GM19351 (cell line): ENCODE results near the gene SEPTIN7.
"Not testable (repeated sequence)": the region's sequence is repeated elsewhere in the genome, so short reads cannot be mapped to it uniquely, and the experiment has no call there.

Experiments used
- ATAC-seq: cut with Tn5 transposase; IDR thresholded peaks from one replicate; pipeline ENCODE4 v1.9.1; 2021; ENCODE audit warnings: mild to moderate bottlenecking, moderate library complexity; ENCODE audit not compliant: unreplicated experiment

Gene SEPTIN7

DNA sequence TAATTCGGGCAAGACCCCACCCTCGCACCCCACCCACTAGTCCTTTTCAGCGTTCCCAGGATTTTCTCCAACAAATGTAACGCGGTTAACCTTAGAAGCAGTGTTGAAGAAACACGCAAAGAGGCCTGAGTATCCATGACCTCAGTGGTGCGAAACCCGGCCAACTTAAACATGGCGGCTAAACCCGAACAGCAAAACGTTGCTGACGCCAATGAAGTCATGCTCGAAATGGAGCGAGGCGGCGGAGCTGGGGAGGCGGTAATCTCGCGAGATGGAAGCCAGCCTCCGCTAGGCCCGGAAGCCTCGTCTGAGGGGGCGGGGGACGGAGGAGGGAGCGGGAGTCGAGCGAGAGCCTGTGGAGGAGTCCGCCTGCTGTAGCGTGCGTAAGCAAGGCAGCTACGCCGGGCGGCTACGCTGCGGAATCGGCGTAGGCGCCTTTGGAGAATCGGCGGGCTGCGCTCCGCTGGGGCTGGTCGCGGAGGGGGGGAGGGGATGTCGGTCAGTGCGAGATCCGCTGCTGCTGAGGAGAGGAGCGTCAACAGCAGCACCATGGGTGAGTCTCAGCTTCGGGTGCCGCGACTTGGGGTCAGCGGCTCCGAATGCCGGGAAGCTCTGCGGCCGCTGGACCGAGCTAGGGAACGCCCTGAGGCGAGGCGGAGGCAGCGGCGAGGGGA lies at the start of gene SEPTIN7:
Gene SEPTIN7, plus strand, starts transcription at position 340 of the 674 bp plus-strand sequence. Its CDS starts 153 bp downstream, at position 493.
- ATAC-seq, result peak; percentile 79

DNA sequence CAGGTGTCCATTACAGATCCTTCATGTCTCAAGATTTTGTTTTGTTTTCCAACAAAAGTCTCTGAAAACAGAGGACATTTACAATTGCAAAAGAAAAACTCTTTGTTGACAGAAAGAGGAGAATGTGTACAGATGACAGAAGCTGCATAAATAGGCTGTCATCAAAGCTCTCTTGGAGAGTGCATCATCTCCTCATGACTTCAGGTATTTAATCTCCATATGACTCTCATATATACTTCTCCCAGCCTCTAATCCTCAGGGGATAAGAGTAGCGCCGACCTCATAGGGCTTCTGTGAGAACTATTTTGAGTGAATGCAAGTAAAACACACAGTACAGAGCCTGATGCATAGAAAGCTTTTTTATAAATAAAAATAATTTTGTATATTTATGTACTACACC lies 48.1 kb upstream of the SEPTIN7 start:
- ATAC-seq, result no peak

DNA sequence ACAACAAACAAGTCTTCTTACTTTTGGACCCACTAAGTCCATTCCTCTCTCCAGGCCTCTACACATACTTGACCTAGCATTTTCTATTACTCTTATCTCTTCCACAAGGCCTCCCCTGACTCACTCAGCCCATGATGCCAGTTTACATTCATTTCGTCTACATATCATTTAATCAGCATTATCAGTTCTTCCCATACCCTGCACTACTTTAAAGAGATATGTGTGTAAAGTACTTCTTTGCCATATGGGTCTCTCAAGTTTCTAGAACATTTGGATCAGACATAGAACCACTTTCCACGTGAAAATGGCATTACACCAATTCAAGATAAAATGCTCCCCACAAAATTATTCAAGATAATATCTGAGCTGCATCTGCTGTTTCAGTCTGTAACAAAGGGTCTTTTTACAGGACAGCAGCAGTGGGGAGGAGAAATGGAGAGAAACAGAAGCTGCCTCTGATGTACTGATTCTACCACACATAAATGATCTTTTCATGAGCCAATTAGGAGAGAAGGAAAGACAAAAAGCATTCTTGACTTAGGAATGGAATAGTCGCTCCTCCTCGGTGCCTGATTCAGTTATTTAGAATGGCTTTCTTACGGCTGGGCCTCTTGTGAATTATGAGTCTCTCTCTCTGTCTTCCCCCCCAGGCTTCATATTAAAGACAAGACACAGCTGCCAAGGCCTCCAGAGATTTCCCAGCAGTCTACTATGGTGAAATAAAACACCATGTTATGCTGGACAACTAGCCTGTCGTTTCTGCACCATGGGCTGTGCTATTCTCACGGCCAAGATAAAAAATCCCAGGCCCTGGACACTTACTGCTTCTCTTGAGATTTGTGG lies 46.9 kb upstream of the SEPTIN7 start:
- no peak for ATAC-seq

DNA sequence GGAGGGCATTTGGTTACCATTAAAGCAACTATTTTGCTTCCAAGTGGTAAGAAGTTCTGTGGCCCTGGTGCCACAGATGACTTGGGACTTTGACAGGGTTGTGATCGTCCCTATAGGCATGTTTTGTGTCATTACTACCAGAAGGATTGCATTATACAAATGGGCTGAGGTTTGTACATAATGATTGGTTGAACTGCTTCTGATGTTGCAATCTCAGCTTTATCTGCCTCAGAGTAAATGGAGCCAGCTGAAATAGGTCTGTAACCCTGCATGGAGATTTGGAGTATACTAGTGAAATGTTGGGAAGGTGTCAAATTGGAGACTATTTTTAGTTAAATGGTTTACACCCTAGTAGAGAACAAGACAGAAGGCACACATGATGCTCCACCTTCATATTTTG lies 46.1 kb upstream of the SEPTIN7 start:
- ATAC-seq, result no peak

DNA sequence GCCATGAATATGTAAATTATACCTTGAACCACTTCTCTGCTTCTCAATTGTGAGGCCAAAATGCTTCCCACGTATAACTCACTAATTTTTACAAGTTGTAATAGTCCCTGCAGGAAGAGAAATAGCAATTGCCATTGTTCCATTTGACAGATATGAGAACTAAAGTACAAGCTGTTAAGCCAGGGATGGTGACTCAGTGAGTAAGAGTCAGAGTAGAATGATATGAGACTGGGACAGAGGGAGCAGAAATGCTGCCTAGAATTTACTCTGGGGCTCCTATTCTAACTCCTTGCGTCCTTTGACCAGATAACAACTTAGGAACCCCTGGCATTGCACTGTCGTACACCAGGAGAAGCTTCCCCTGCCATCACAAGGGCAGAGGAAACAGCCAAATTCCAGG lies 45.1 kb upstream of the SEPTIN7 start:
- no peak for ATAC-seq

DNA sequence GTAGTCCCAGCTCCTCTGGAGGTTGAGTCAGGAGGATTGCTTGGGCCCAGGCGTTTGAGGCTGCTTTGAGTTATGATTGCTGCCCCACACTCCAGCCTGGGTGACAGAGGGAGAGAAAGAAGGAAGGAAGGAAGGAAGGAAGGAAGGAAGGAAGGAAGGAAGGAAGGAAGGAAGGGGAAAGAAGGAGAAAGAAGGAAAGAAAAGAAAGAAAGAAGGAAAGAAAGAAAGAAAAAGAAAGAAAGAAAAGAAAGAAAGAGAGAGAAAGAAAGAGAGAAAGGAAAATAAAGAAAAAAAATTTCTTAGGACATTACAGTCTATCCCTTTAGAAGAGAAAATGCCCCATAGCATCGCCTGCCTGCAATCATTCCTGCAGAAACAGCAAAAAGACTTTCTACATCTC lies 44.4 kb upstream of the SEPTIN7 start:
- ATAC-seq, result not testable (repeated sequence)

DNA sequence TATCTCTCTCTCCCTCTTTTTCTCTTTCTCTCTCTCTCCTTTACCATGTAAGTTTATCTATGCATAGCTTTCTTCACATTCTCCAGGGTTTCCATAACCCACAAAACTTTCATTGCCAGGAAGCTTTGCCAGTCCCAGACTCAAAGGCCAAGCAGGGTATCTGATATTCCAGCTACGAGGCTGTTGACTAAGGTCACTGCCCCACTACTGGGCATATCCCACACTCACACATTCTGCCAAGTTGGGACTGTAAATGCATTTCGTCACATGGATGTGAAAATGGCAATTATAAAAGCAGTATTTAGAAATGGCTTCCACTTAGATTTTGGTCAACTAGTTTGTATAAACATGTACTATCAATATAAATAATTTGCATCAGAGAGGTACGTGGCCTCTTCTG lies 43.3 kb upstream of the SEPTIN7 start:
- ATAC-seq, result no peak

DNA sequence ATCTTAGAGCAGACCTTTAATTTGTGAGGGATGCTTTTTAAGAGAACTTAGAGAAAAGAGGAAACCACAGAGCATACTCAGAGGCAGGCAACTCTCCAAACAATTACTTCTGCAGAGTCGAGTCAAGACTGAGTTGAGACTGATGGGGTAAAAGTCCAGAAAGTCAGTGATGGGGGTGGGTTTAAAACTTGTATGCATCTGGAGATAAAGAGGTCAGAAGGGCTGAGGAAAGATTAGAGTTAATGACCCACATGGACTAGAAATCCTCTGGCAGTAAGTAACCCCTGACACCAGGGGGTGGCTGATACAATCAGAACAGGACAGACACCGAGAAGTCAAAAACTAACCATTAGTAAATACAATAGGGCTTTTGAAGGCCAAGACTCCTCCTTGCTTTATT lies 42.4 kb upstream of the SEPTIN7 start:
- no peak for ATAC-seq

DNA sequence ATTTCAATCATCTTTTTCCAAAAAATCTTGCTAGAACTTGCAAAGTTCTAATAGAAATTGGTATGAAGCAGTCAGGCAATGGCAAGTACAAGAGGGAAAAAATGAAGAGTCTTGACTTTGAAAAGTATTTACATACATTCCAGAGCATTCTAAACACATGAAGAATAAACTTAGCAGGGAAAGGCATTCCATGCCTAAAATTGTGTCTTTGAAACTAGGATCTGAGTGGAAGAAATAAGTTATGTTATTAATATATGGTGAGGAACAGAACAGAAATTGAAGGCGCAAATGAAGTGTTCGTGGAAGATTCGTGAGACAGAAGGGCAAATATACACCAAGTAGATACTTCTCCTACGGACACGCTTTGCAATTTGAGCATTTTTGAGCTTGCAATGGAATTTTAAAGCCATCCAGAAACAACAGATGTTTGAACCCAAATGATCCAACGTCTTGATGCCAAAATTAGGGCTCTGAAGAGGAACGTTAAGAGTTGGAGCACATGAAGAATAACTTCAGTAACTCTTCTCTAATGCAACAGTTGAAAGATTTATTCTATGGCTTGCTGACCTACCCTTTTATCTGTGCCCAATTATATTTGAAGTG lies 40.6 kb upstream of the SEPTIN7 start:
- no peak for ATAC-seq

DNA sequence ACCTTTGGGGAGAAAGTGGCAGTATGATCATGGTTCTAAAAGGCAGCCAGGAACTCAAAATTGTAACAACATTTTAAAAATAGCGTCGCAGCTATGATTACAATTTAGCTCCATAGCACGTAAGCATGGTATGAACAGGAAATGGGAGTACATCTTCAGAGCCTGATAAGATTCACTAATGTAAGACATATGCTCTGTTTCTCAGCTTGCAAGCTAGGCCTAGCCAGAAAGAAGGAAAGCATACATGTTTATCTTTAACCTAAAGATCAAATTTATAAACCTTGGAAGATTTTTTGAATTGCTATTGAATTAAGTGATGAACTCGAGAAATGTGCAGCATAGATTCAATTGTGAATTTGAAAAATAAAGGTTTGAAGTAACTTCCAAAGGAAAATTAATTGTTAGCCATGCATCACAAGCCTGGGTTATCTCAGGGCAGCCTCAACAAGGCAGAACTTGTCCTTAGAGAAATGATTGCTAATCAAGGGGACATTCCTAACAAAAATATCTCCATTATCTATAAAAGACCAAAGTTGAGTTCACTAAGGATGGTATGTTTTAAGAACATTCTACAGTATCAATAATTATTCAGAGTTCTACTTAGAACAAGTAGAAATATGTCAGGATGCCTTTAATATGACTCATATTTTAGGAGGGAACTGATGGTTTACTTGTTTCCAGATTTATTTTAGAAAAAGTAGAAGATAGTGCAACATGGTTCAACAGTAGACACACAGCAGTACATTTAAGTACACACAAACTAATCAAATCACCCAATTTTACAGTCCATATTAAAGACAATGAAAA lies 38.8 kb upstream of the SEPTIN7 start:
- ATAC-seq, result no peak

DNA sequence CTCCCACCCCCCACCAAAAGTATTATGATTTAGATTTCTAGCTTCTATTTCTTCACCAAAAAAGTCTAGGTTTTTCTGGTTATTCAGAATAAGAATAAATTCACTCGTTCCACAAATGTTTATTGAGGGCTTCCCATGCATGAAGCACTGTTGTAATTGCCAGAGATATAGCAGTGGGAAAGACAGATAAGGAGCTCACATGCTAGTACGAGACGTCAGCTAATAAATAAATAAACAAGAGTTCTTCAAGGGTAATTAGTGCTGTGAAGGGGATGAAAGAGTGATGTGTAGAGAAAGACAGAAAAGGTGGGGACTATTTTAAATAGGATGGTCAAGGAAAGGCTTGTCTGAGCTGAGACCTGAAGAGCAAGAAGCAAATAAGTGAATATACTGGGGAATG lies 38.1 kb upstream of the SEPTIN7 start:
- ATAC-seq, result no peak

DNA sequence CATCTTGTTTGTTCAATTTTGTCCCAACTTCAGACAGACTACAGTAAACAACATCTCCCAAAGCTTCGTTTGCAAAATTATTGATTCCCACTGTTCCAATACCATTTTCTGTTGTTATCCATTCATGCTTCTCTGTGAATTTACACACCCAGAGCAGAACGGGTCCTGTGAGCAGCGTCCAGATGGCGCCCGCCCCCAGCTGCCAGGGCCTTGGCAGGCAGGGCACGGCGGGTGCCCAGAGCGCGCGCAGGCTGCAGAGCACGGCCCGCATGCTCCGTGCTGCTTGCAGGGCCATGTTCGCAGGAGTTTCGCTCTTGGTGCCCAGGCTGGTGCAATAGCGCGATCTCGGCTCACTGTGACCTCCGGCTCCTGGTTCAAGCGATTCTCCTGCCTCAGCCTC lies 32.5 kb upstream of the SEPTIN7 start:
- no peak for ATAC-seq

DNA sequence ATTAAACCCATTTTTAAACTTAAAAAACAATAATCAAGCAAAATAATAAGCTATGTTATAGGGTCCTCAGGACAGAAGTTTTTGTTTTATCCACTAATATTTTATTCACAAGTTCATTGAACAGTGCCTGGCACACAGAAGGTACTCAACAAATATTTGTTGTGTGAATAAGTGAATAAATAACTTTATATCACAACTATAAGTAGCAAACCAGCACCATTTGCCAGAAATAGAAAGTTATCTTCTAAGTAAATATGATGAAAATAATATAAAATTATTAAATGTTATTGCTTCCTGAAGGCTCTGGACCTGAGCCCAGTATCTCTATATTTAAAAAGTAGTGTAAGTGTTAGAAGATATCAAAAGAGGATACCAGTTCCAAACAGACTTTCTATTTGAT lies 29.1 kb upstream of the SEPTIN7 start:
- ATAC-seq, result no peak

DNA sequence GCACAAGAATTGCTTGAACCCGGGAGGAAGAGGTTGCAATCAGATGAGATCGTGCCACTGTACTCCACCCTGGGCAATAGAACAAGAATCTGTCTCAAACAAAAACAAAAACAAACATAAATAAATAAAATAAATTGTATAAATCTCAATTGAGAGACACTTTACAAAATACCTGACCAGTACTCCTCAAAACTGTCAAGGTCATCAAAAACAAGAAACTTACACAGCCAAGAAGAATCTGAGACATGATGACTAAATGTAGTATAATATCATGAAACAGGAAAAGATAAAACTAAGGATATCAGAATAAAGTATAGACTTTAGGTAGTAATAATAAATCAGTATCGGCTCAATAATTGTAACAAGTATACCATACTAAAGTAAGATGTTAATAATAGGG lies 26.9 kb upstream of the SEPTIN7 start:
- ATAC-seq, result no peak

DNA sequence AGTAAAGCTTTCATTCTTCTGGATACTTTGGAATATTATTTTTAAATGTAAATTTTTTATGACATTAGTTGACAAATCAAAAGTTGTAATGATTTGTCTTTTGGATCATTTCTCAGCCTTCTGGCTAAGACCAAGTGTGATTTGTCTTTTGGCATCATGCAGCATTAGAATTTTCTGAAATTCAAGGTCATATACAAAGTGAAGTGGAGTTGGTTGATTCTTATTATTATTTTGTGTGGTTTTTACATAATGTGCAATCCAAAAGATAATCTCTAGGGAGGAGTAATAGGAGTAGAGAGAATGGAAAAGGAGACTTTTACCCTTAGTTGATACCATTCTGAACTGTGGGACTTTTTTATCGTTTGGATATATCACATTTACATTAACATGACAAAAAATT lies 24.2 kb upstream of the SEPTIN7 start:
- ATAC-seq, result no peak

DNA sequence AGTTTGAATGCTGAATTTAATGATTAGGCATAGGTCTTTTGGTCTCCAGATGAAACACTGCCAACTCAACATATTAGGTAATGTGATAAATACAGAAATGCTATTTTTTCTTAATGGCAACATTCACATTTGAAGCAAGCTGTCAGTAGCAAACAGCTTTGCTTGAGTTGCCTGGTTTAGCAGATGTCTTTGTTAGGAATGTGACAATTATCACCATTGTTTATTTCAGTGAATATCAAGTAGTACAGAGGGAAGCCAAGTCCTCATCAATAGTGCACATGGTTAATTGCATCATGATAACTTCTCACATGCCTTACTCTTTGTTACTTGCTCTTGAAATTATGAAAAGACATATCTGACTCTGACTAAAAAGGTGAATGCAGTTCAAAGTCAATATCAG lies 23.7 kb upstream of the SEPTIN7 start:
- ATAC-seq, result no peak

DNA sequence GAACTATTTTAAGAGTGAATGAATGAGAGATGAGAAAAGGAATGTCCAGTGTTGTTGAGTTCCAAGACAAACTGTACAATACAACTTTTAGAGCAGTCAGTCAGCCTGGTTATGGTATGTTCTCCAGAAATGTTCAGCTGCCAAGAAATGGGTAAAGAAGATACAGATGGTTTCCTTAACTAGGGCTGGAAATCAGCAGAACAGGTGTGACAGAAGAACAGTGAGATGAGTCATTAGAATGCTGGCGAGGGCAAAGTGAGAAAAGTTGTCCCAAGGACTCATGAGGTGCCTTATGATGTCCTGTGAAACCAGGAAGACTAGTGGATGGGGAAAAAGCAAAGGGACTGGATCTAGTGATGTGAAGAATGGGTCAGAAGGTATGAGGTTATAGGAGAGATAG lies 20.8 kb upstream of the SEPTIN7 start:
- ATAC-seq, result no peak

DNA sequence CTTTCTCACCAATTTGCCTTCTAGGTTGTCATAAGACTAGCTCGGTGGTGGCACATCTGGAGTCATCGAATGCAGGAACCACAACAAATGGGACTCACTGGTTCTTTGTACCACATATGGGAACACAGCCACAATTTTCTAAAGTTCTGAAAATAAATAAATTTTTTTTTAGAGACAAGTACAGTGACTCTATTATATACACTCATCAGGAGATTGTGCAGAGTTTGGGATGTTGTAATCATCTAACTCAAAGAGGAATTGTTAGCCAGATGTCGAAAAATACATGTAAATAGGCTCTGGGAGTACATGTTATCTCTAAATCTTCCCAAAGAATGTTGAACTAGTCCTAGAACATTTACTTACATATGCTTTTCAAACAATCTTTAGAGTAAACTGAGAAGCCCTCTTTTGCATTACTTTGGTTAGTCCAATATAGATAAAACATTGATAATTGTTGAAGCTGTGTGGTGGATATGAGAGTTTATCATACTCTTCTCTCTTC lies 19.6 kb upstream of the SEPTIN7 start:
- ATAC-seq, result no peak

DNA sequence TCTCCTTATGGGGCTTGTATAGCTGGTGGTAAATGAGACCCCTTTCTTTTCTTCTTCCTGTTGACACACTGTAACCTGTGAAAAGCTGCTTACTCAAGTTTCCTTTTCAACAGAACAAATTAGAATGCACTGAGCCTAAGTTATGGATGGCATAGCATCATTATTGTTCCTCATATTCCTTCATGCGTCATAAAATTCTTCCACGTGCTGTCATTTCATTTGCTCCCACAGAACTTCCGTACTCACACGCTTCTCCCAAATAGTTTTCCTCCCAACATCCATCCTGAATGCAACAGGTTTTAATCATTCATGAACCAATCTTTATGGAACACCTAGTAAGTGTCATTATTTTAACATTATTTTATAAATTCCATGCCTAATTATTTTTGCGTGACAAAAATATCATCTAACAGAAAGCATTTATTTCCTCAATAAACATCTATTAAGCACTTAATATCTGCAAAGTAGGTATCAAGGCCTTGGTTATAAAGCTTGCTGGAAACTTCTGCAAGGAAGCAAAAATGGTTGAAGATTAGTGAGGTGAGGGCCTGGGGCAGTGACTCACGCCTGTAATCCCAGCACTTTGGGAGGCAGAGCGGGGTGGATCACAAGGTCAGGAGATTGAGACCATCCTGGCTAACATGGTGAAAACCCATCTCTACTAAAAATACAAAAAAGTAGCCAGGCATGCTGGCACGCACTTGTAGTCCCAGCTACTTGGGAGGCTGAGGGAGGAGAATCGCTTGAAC lies 18.9 kb upstream of the SEPTIN7 start:
- ATAC-seq, result no peak

DNA sequence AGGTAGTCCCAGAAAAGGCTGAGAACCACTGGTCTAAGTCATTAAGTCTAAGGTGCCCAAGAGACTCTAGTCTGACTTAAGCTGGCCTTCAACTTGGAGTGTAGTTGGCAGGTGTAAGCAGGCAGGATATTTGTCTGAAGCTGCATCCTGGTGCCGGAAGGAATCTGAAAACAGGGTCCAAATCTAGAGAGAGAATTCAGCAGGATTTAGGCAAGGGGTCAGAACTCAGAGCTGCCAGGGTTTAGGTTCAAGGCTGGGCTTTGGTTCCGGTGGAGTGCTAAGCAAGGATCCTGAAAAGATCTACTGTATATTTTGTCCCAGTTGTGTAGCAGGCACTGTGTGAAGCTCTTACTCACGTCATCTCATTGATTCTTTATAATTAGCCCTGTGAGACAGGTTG lies 16.5 kb upstream of the SEPTIN7 start:
- no peak for ATAC-seq
